GM21576 (cell line): ENCODE measurements around the gene DIO2.

Source experiments
- ATAC-seq: cut with Tn5 transposase; IDR thresholded peaks from one replicate; pipeline ENCODE4 v1.9.1; 2021; ENCODE audit warnings: mild to moderate bottlenecking, moderate library complexity; ENCODE audit not compliant: unreplicated experiment

The DIO2 gene

GRCh38 chr14:80172375-80173051, 38.8 kb downstream of the DIO2 start:
- no peak for ATAC-seq

- ATAC-seq = no peak
Measured at GRCh38 chr14:80167793-80168448, 43.4 kb downstream of the DIO2 start.

GRCh38 chr14:80164991-80165721, 46.1 kb downstream of the DIO2 start:
- ATAC-seq = no peak

GRCh38 chr14:80152763-80153162, 58.5 kb downstream of the DIO2 start:
- no peak for ATAC-seq

DNA sequence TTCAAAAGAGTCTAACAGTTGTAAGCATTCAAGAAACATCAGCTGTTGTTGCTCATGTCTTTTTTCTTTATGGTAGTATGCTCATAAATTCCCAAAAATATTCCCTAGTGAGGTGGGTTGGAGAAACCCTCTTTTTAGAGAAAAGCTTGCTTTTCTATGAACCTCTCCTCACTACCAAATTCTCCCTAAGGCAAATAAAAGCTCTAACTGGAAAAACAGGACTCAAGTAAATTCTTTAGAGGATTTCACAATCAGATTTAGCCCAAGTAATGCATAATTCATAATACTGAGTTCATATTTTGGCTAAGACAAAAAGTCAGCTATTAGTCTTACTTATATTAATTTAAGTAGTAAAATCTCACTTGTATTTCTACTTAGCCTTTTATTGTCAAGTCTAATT, 59.1 kb downstream of the DIO2 start:
- ATAC-seq = no peak

DNA sequence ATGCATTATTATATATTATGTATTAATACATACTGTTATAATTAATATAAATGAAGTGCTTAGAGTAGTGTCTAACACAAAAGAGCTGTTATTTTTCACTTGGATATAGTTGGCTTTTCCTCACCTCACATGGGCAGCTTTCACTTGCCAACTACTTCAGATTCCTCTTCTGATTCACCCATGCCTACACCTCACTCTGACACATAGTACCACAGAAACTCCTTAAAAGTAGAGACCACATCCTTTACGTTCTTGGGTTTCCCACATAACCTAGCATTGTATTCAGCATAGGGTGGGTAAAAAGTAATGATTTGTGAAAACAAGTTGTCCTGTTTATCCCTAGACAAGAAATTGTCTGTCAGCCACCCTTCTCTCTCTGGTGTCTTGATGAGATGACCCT, 61.0 kb downstream of the DIO2 start:
- no peak for ATAC-seq
